H1 (cell line): ENCODE measurements around the gene UVSSA. TPM values are rescaled to one million over a fixed set of nuclear protein-coding genes. Genes with fewer than 3 reads are reported as not detected.

Source experiments
- CTCF ChIA-PET: fragments of 300-600 bp; sonication (Branson Sonifier 250); formaldehyde crosslinking; loops from one replicate; lab custom pipeline; 2021; ENCODE audit not compliant: partially characterized antibody; lab: Charles Lee
- POLR2A ChIA-PET: fragments of 300-600 bp; sonication (Branson Sonifier 250); formaldehyde crosslinking; loops from one replicate; lab custom pipeline; 2021; ENCODE audit warnings: inconsistent platforms; ENCODE audit not compliant: partially characterized antibody; lab: Charles Lee
- DNase-seq, 2 experiments: peaks; one replicate each; pipeline versions ENCODE4 v3.0.0 to v3.0.0-alpha.2; 2010 to 2022; ENCODE audit warnings: low spot score in 2 of 2, low read depth in 1 of 2, mixed read lengths in 1 of 2
- FAIRE-seq: peaks from 2 replicates; lab custom pipeline; 2011; peaks lifted over from hg19 to GRCh38; lab: Jason Lieb, UNC
- H2AFZ ChIP-seq: 2 replicates; pipeline ENCODE4 v1.8.1; 2012; ENCODE audit warnings: low read length, inconsistent platforms
- H2AK5ac ChIP-seq: 2 replicates; pipeline ENCODE4 v1.6.1; 2013; ENCODE audit warnings: low read depth, low read length
- H2BK120ac ChIP-seq: replicated peaks from 2 replicates; pipeline ENCODE3; 2013; ENCODE audit warnings: low read depth, low read length, inconsistent platforms
- H2BK12ac ChIP-seq: 2 replicates; pipeline ENCODE4 v1.6.1; 2013; ENCODE audit warnings: low read depth, low read length
- H2BK15ac ChIP-seq: 2 replicates; pipeline ENCODE4 v1.6.1; 2013; ENCODE audit warnings: low read length
- H2BK20ac ChIP-seq: 2 replicates; pipeline ENCODE4 v1.6.1; 2013; ENCODE audit warnings: low read length
- H2BK5ac ChIP-seq: 2 replicates; pipeline ENCODE4 v1.6.1; 2013; ENCODE audit warnings: low read depth, low read length
- H3K14ac ChIP-seq: 2 replicates; pipeline ENCODE4 v1.6.1; 2013; ENCODE audit warnings: inconsistent platforms; ENCODE audit not compliant: insufficient read length
- H3K18ac ChIP-seq: 2 replicates; pipeline ENCODE4 v1.6.1; 2013; ENCODE audit warnings: low read length; ENCODE audit errors: extremely low read depth
- H3K23ac ChIP-seq: 2 replicates; pipeline ENCODE4 v1.6.1; 2013; ENCODE audit warnings: inconsistent platforms; ENCODE audit not compliant: insufficient read length
- H3K23me2 ChIP-seq: 2 replicates; pipeline ENCODE4 v1.6.1; 2013; ENCODE audit warnings: low read depth, low read length
- H3K27ac ChIP-seq: 2 replicates; pipeline ENCODE4 v1.6.1; 2011; ENCODE audit warnings: low read depth, low read length, inconsistent platforms
- H3K27me3 ChIP-seq, 4 experiments: replicated peaks in 1 of 4; 1 replicate in 1 of 4; 2 replicates in 3 of 4; pipeline versions ENCODE4 v1.6.1 to v1.8.1; 2011 to 2013; ENCODE audit warnings: low read length in 3 of 4, mild to moderate bottlenecking in 3 of 4, inconsistent platforms in 2 of 4, mixed read lengths in 2 of 4, moderate library complexity in 1 of 4; ENCODE audit not compliant: control insufficient read depth in 3 of 4, insufficient read depth in 3 of 4; ENCODE audit errors: extremely low read depth in 1 of 4
- H3K36me3 ChIP-seq, 4 experiments: 2 replicates each; pipeline versions ENCODE4 v1.6.1 to v1.8.1; 2011 to 2013; ENCODE audit warnings: mild to moderate bottlenecking in 4 of 4, low read length in 3 of 4, moderate library complexity in 2 of 4, control low read depth in 1 of 4, inconsistent platforms in 1 of 4; ENCODE audit not compliant: insufficient read depth in 4 of 4, control insufficient read depth in 2 of 4
- H3K4ac ChIP-seq: replicated peaks from 2 replicates; pipeline ENCODE3; 2013; ENCODE audit warnings: low read length, low read depth, mixed read lengths, inconsistent platforms; ENCODE audit not compliant: insufficient read length
- H3K4me1 ChIP-seq, 4 experiments: replicated peaks in 1 of 4; 1 replicate in 1 of 4; 2 replicates in 3 of 4; pipeline versions ENCODE4 v1.6.1 to v1.8.1; 2011 to 2013; ENCODE audit warnings: low read length in 3 of 4, inconsistent platforms in 2 of 4, mixed read lengths in 1 of 4; ENCODE audit not compliant: insufficient read depth in 4 of 4, control insufficient read depth in 3 of 4
- H3K4me2 ChIP-seq, 2 experiments: 2 replicates each; pipeline versions ENCODE4 v1.6.1 to v1.8.1; 2011 to 2013; ENCODE audit warnings: low read depth in 2 of 2, low read length in 2 of 2, control low read depth in 1 of 2, inconsistent platforms in 1 of 2, mild to moderate bottlenecking in 1 of 2; ENCODE audit not compliant: insufficient read depth in 1 of 2
- H3K4me3 ChIP-seq, 4 experiments: fragments of 200-600, 300-600 bp in 1 of 4; sonication (generic), shearing (Covaris generic), sonication (Bioruptor Twin) in 1 of 4; 2 replicates each; pipeline versions ENCODE4 v1.5.1 to v1.8.1; 2011 to 2016; ENCODE audit warnings: low read length in 4 of 4, low read depth in 3 of 4, control low read depth in 2 of 4, inconsistent platforms in 2 of 4, mild to moderate bottlenecking in 2 of 4, mixed read lengths in 1 of 4, moderate library complexity in 1 of 4; ENCODE audit not compliant: insufficient read depth in 2 of 4; ENCODE audit errors: extremely low read depth in 1 of 4
- H3K56ac ChIP-seq: replicated peaks from 2 replicates; pipeline ENCODE3; 2013; ENCODE audit warnings: low read depth, mild to moderate bottlenecking, mixed read lengths, low read length, inconsistent platforms; ENCODE audit not compliant: insufficient read length
- H3K79me1 ChIP-seq: 2 replicates; pipeline ENCODE4 v1.6.1; 2013; ENCODE audit warnings: low read depth, low read length, control low read depth
- H3K79me2 ChIP-seq, 2 experiments: 2 replicates each; pipeline versions ENCODE4 v1.6.1 to v1.8.1; 2012 to 2013; ENCODE audit warnings: low read length in 2 of 2, mild to moderate bottlenecking in 2 of 2, inconsistent platforms in 1 of 2; ENCODE audit not compliant: insufficient read depth in 2 of 2, control insufficient read depth in 1 of 2
- H3K9ac ChIP-seq, 4 experiments: replicated peaks in 1 of 4; 1 replicate in 1 of 4; 2 replicates in 3 of 4; pipeline versions ENCODE4 v1.6.1 to v1.8.1; 2011 to 2013; ENCODE audit warnings: low read depth in 3 of 4, low read length in 3 of 4, control low read depth in 2 of 4, mild to moderate bottlenecking in 2 of 4, moderate library complexity in 2 of 4, inconsistent platforms in 1 of 4; ENCODE audit errors: extremely low read depth in 1 of 4
- H3K9me3 ChIP-seq, 2 experiments: 2 replicates each; pipeline versions ENCODE4 v1.6.1 to v1.8.1; 2012 to 2013; ENCODE audit warnings: mild to moderate bottlenecking in 2 of 2, moderate library complexity in 2 of 2, control low read depth in 1 of 2, inconsistent platforms in 1 of 2, low read depth in 1 of 2, low read length in 1 of 2, mixed read lengths in 1 of 2; ENCODE audit not compliant: insufficient read depth in 2 of 2
- H4K20me1 ChIP-seq, 2 experiments: replicated peaks in 1 of 2; 2 replicates each; pipeline versions ENCODE3 to v1.8.1; 2011 to 2013; ENCODE audit warnings: inconsistent platforms in 2 of 2, low read length in 2 of 2, mild to moderate bottlenecking in 1 of 2; ENCODE audit not compliant: insufficient read depth in 2 of 2, control insufficient read depth in 1 of 2
- H4K5ac ChIP-seq: 2 replicates; pipeline ENCODE4 v1.6.1; 2013; ENCODE audit warnings: low read length, low read depth, mixed read lengths, inconsistent platforms; ENCODE audit not compliant: insufficient read length
- H4K8ac ChIP-seq: 2 replicates; pipeline ENCODE4 v1.8.0; 2013; ENCODE audit warnings: mild to moderate bottlenecking, moderate library complexity, low read length, inconsistent platforms; ENCODE audit not compliant: insufficient read depth; ENCODE audit errors: extremely low read depth
- H4K91ac ChIP-seq: replicated peaks from 2 replicates; pipeline ENCODE3; 2013; ENCODE audit warnings: low read length, mixed read lengths, inconsistent platforms; ENCODE audit not compliant: insufficient read length
- ASH2L ChIP-seq: fragments of 200-600, 300-600 bp; sonication (generic); IDR thresholded peaks from one replicate; pipeline ENCODE4 v1.7.1; 2017; ENCODE audit warnings: low read length
- CTBP2 ChIP-seq: IDR thresholded peaks from 2 replicates; pipeline ENCODE4 v1.7.0; 2011; ENCODE audit warnings: borderline replicate concordance, mild to moderate bottlenecking, moderate library complexity, mixed read lengths, low read length; ENCODE audit not compliant: insufficient read depth, insufficient read length
- HDAC6 ChIP-seq: IDR thresholded peaks from one replicate; pipeline ENCODE4 v1.7.1; 2012; ENCODE audit warnings: low read depth, mild to moderate bottlenecking, inconsistent platforms, low read length, moderate library complexity
- JUN ChIP-seq: IDR thresholded peaks from 2 replicates; pipeline ENCODE4 v1.6.1; 2011; ENCODE audit warnings: low read depth, mild to moderate bottlenecking, improper control_type of control experiment, low read length
- KDM1A ChIP-seq: fragments of 200-600, 300-600 bp; sonication (generic); IDR thresholded peaks from 2 replicates; pipeline ENCODE4 v1.7.1; 2016; ENCODE audit warnings: mild to moderate bottlenecking, low read length, borderline replicate concordance
- MAFK ChIP-seq: IDR thresholded peaks from 2 replicates; pipeline ENCODE4 v1.6.1; 2012; ENCODE audit warnings: low read depth, mild to moderate bottlenecking, improper control_type of control experiment, low read length
- MAX ChIP-seq: IDR thresholded peaks from 2 replicates; pipeline ENCODE4 v1.6.1; 2012; ENCODE audit warnings: inconsistent platforms
- PHF8 ChIP-seq: fragments of 200-600 bp; sonication (generic); conservative IDR thresholded peaks from 2 replicates; pipeline ENCODE4 v1.7.1; 2012; ENCODE audit warnings: low read depth, mild to moderate bottlenecking, inconsistent platforms, low read length, moderate library complexity
- SAP30 ChIP-seq: fragments of 300-600 bp; sonication (generic); IDR thresholded peaks from 2 replicates; pipeline ENCODE4 v1.7.1; 2012; ENCODE audit warnings: low read length, moderate library complexity, mild to moderate bottlenecking, inconsistent platforms; ENCODE audit not compliant: insufficient read depth, insufficient replicate concordance
- WGBS, 2 experiments: shearing (Covaris generic) in 1 of 2; methylation state at CpG; one replicate each; pipeline versions ENCODE4 v1.1.6 to v1.1.7; 2013 to 2015; ENCODE audit warnings: low lambda C conversion rate in 2 of 2, mixed read lengths in 2 of 2, inconsistent platforms in 1 of 2, low coverage in 1 of 2, missing lambda C conversion rate in 1 of 2; ENCODE audit not compliant: insufficient replicate concordance in 2 of 2, insufficient coverage in 1 of 2, insufficient read length in 1 of 2; ENCODE audit errors: extremely low coverage in 1 of 2, missing lambda C conversion rate in 1 of 2; 5-methylcytosine and 5-hydroxymethylcytosine counted together
- polyA plus RNA-seq, 7 experiments: library from polyadenylated mRNA; depleted of rRNA in 3 of 7; stranded (reverse) in 5 of 7; unstranded in 2 of 7; fragments of >200 nt in 5 of 7; fragments of 200-250 nt in 2 of 7; gene quantifications; 1 replicate in 5 of 7; 2 replicates in 1 of 7; 4 replicates in 1 of 7; pipeline versions ENCODE4 v1.2.1 to v1.2.3, GENCODE V29; 2011 to 2013; ENCODE audit warnings: missing spikeins in 2 of 7, mixed read lengths in 2 of 7
- total RNA-seq: library from RNA; stranded (reverse); fragmentation: NEBNext Ultra II Directional; extraction: Animal tissue kit (Norgen Biotek cat#: 25700); gene quantifications from 2 replicates; pipeline ENCODE4 v1.2.1, GENCODE V29; 2021

The UVSSA gene
- total and polyA plus RNA-seq, 2 of the 8 experiments (the other 6 are each of a cell fraction or from before 2014, with no cell fraction given), result 14.5 to 19.4 TPM

GRCh38 chr4:1382776-1383727 lies 36.0 kb downstream of the UVSSA start:
- ChIA-PET POLR2A (no interaction called here), CTCF (no interaction called here)
- Histone ChIP-seq H4K8ac (no peak overlapping the region), H2AFZ (no peak overlapping the region), H4K91ac (no peak overlapping the region), H3K18ac (no peak overlapping the region), H2AK5ac (no peak overlapping the region), H3K27me3 (no peaks in the 10 kb centered on the region), H4K5ac (no peak overlapping the region), H3K79me2 (no peaks in the 10 kb centered on the region), H3K56ac (no peak overlapping the region), H4K20me1 (peaks cover 0 to 2% of the 10 kb centered on the region in 2 experiments), H2BK120ac (no peak overlapping the region), H3K4me1 (no peaks in the 10 kb centered on the region), H3K23me2 (no peaks in the 10 kb centered on the region), H3K4ac (no peak overlapping the region), H3K9ac (no peak overlapping the region), H3K27ac (no peak overlapping the region), H3K79me1 (no peaks in the 10 kb centered on the region), H3K14ac (no peak overlapping the region), H3K4me3 (no peak overlapping the region), H2BK20ac (no peak overlapping the region), H3K4me2 (no peak overlapping the region), H2BK12ac (no peak overlapping the region), H2BK5ac (no peak overlapping the region), H3K9me3 (no peaks in the 10 kb centered on the region), H2BK15ac (no peak overlapping the region), H3K36me3 (peaks cover 0 to 4% (median 3%) of the 10 kb centered on the region in 4 experiments; a peak in 3 of 8 replicates), H3K23ac (no peak overlapping the region)
- DNase-seq (no peak), FAIRE-seq (no peak)
- 93% methylated on average over 24 of the region's 27 CpGs; no CpG with 5 or more reads in 1 of the 2 experiments for WGBS, 2 experiments
- TF ChIP-seq MAFK (no peak), KDM1A (no peak), HDAC6 (no peak), JUN (no peak), SAP30 (no peak), ASH2L (no peak), CTBP2 (no peak), PHF8 (no peak), MAX (no peak)
